GM21723 (cell line): ENCODE measurements around the gene LY6G5C.

ENCODE experiments used
- ATAC-seq: cut with Tn5 transposase; IDR thresholded peaks from one replicate; pipeline ENCODE4 v1.9.1; 2021; ENCODE audit warnings: mild to moderate bottlenecking, moderate library complexity; ENCODE audit not compliant: unreplicated experiment

The LY6G5C gene

DNA sequence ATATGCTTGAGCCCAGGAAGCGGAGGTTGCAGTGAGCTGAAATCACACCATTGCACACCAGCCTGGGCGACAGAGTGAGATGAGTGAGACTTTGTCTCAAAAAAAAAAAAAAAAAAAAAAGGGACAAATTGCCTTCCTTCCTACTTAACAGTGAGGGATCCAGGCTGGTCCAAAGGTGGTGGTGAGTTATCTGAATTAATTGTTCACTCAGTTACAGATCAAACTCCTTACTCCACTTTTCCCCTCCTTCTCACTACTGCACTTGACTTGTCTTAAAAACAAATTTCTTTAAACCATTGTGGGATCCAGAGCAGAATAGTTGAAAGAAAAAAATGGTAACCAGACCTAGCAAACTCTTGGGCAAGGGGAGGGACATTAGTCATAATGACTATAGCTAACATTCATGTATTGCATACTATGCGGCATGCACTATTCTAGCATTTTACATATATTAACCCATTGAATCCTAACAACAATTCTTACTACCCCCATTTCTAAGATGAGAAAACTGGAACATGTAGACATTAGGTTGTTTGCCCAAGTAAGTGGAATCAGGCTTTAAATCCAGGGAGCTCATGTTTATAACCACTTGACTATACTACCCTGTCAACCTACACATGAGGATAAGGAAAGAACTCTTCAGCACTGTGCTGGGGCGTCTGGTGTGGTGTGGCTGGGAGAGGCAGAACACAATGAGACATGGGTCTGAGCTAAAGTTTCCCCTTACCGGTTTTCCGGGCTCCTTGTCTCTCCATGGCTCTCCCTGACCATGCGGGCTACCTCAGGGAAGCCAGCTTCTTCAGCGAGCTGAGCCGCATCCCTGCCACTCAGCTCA is 17.5 kb downstream of the LY6G5C start:
- ATAC-seq = no peak

GRCh38 chr6:31662124-31662723 is 18.6 kb downstream of the LY6G5C start:
- ATAC-seq = no peak

- no peak for ATAC-seq
Measured at GRCh38 chr6:31661262-31662123, 19.4 kb downstream of the LY6G5C start.

DNA sequence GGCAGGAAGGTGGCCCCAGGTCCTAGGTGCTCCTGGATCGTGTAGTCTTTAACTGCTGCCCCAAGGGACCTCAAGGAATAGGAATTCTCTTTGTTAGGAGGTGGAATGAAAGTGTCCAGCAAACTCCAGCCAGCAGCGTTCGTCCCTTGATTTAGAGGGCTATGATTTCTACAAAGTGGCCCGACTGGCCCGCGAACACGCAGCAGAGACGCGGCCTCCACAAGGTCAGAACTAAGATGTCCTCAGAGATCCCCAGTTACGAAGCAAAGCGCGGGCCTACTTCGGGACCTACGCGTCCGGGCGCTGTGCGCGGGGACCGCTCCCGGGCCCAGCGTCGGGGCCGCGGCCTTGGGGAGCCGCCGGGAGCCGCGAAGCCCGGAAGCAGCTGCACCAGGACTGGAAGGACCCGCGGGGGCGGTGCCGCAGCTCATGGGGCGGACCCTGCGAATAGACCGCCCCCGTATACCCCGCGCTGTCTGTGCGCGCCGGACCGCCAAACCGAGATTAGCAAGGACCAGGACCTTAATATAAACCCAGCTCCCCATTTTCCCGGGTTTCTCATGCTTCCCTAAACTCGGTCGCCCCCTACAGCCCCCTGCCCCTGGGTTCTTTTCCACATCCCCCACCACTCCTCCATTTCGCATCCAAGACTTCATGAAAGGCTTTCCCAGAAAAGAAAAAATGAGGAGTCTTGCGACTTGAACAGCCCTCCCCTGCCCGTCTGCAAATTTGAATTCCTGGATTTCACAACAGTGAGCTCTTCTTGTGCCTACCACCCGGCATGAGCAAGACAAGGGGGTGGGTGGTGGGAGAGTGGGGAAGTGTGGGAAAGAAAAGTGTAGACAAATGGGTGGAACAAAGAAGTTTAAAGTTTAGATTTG is 20.2 kb downstream of the LY6G5C start, which contains the start of gene C6orf47:
TSS of gene C6orf47 (minus strand) at position 398 of the 881 bp plus-strand sequence. CDS start 831 bp downstream, outside the sequence.
- peak; percentile 50 for ATAC-seq

DNA sequence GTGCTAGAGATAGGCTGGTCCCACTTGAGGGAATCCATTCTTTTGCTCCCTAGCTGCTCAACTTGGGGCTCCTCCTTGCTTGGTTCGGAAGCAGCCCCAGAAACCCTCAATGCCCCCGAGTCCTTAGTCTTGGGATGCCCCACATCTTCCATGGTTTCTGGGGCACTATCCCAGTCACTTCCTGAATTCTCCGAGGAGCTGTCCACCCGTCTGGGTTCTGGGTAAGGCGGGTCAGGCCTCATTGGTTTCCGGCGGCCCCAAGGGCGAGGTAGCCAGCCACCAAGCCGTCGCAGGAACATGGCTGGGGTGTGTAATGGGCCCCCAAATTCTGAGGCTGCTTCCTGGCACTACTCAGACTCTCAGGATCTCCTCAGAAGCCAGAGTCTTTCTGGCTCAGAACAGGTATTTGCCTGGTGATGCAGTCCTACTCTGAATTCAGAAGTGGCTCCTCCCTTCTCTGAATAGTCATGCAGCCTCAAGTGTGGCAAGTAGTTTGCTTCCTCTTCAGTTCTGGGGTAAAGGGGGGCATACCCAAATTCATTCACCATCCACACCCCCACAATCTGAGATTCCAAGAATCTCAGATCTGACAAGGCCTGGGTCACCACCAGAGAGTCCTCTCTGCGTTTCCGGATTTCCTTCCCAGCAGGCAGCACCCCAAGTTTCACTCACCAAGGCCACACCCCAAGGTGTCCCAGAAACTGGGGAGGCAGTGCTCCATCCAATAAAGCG is 21.1 kb downstream of the LY6G5C start:
- no peak for ATAC-seq

DNA sequence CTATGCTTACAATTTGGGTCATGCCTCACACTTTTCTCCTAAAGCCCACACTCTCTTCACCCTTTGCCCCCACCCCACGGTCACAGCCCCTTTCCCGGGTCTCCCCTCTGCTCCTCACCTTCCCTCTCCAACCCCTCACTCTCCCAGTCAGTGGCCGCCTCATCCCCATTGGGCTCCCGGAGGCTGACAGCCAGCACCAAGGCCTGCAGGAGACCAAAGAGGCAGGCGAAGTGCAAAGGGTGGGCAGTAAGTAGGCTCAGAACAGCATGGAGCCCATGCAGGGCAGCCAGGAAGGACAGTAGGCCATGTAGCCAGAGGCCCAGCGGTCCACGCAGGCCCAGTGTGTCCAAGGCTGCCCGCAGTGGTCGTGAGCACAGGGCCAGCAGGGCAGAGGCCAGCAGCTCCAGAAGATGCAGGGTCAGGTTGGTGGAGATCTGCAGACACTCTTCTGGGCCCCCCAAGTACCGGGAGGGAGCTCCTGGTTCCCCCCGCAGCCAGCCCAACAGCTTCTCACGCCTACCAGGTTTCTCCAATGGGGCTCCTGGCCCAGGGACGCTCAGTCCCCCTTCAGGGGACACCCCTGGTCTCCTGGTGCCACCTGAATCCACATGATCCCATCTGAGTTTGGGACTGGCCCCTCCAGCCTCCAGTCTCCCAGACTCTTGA is 21.8 kb downstream of the LY6G5C start:
- no peak for ATAC-seq

DNA sequence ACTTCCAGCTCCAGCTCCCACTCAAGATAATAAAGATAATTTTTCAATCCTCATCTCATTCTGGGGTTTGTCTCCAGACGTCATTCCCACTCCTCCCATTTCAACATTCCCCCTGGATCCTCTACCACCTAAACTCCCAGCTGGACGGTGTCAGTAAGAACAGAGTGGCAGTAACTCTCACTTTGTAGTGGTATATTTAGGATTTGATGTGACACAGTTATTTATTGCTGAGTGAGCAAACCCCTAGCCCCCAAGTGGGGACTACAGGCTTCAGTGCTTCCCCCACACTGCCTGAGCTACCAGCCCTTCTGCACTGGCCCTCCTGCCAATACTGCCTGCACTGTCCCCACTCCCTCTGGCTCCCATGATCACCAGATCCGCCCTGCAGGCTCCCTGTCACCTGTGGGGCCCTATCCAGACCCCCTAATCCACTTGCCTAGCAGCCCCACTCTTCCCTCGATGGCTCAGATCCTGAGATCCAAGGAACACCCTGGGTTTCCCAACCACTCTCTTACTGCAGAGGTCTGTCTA is 22.6 kb downstream of the LY6G5C start:
- no peak for ATAC-seq

GRCh38 chr6:31657406-31658157 is 23.3 kb downstream of the LY6G5C start:
- ATAC-seq = no peak

DNA sequence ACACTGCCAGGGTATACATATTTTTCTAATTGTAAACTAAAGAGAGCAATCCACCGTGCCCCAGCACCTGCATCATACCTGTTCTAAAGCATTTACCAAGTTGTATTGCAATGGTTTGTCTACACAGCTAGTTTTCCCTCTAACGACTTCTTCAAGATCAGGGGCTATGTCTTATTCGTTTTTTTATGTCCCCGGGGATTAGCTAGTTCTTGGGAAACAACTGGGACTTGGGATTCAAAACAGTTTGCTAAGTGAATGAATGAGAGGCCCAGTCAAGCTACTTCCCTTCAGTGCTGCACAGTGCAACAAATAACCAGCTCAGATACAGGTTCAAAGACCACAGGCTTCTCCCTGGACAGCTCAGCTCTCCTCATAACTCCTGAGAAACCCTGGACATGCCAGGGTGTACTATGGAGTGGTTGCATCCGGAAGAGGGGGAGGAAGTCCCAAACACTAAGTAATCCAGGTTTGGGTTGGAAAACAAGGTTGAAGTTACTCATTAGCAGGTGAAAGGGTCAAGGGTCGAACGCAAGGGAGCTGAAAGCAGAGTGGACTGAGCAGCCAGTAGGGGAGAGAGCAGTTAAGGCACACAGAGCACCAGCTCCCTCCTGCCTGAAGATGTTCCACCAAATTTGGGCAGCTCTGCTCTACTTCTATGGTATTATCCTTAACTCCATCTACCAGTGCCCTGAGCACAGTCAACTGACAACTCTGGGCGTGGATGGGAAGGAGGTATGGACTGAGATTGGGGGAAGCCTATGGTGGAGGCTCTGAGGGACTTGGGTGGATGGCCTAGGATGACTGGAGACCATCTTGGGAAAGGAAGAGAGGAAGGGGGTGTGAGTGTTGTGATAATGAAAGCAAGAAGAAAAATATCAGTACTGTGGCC is 25.3 kb downstream of the LY6G5C start, which contains the start of gene APOM:
TSS of gene APOM (plus strand) at position 546 of the 889 bp plus-strand sequence. CDS start at position 619, 73 bp downstream.
- no peak for ATAC-seq

GRCh38 chr6:31654574-31655348 is 26.1 kb downstream of the LY6G5C start:
- ATAC-seq = no peak

- ATAC-seq = peak; percentile 64
Measured at GRCh38 chr6:31652925-31653724, 27.7 kb downstream of the LY6G5C start.

DNA sequence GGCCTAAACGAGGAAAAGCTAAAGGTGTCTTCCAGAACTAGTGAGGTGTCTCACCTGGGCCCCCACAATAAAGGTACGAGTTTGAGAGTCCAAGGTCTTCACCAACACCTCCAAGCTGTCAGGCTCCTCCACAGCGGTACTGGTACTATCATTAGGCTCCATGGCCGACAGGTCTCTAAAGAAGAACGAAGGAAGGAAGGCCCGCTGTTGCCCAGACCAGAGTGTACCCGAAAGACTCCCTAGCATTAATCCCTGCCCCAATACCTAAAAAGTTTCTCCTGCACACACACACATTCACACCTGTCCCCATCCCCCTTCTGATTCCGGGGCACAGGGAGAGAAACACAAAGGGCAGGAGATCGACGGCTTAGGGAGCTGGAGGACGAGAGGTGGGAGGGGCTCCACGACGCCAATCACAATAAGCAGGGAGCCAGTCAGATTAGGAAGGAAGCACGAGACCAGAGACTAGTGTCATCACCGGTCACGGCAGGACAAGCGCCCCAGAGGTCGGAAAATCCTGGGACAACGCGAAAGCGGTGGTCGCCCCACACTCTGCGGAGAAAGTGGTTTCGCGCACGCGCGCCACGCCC is 29.2 kb downstream of the LY6G5C start:
- ATAC-seq = peak; percentile 18

DNA sequence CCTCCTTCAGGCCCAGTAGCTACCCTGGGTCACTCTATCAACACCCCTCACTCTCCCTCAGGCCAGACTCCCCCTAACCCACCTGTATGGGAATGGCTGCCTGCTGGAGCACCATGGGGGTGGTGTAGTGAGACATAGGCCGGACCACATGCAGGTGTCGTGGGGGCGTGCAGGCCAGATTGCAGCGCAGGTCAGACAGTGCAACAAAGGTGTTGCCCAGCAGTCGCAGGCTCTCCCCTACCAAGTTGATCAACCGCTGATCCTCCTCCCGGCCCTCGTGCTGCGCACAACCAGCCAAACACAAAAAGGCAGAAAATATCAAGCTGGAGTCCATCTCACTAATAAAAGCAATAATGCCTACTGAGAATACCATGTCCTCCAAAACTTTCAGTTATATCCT is 35.5 kb downstream of the LY6G5C start:
- no peak for ATAC-seq

- ATAC-seq = no peak
Measured at GRCh38 chr6:31643818-31644454, 36.9 kb downstream of the LY6G5C start.
